SJCRH30 (cell line): ENCODE measurements around the gene DNAH10. TPM values are rescaled to one million over a fixed set of nuclear protein-coding genes. Genes with fewer than 3 reads are reported as not detected.

ENCODE experiments used
- DNase-seq, 2 experiments: peaks; one replicate each; pipeline ENCODE4 v3.0.0-alpha.2; 2015 to 2020
- H3K27ac ChIP-seq: fragments of 250-450 bp; sonication (Bioruptor Pico); 2 replicates; pipeline ENCODE4 v1.5.1; 2020; ENCODE audit warnings: mild to moderate bottlenecking, moderate library complexity
- H3K27me3 ChIP-seq: fragments of 250-450 bp; sonication (Bioruptor Pico); 2 replicates; pipeline ENCODE4 v1.5.1; 2020; ENCODE audit warnings: mild to moderate bottlenecking, moderate library complexity
- H3K36me3 ChIP-seq: fragments of 250-450 bp; sonication (Bioruptor Pico); 2 replicates; pipeline ENCODE4 v1.5.1; 2020; ENCODE audit warnings: mild to moderate bottlenecking, moderate library complexity
- H3K4me1 ChIP-seq: fragments of 250-450 bp; sonication (Bioruptor Pico); 2 replicates; pipeline ENCODE4 v1.5.1; 2020; ENCODE audit warnings: mild to moderate bottlenecking, moderate library complexity
- H3K4me3 ChIP-seq: fragments of 250-450 bp; sonication (Bioruptor Pico); 2 replicates; pipeline ENCODE4 v1.5.1; 2020; ENCODE audit warnings: mild to moderate bottlenecking, moderate library complexity
- H3K9me3 ChIP-seq: fragments of 250-450 bp; sonication (Bioruptor Pico); replicated peaks from 2 replicates; pipeline ENCODE4 v1.5.1; 2020; ENCODE audit warnings: mild to moderate bottlenecking, moderate library complexity
- total RNA-seq: library from RNA; depleted of rRNA; stranded (reverse); fragments of >200 nt; shearing (Covaris generic); gene quantifications from 2 replicates; pipeline ENCODE4 v1.2.3, GENCODE V29; 2014; rRNA removed

Gene DNAH10
- total RNA-seq, 1 experiment from 2014 or later = 5.6 TPM

DNA sequence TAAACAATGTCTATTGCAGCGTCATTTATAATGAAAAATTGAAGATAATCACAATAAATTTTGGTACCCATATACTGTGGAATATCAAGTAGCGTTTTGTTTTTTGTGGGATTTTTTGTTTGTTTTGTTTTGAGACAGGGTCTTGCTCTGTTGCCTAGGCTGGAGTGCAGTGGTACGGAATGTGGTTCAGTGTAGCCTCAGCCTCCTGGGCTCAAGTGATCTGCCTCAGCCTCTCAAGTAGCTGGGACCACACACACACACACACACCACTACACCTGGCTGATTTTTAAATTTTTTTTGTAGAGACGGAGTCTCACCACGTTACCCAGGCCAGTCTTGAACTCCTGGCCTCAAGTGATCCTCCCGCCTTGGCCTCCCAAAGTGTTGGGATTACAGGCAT is 217.5 kb downstream of the DNAH10 start:
- Histone ChIP-seq H3K4me1 (peaks cover 4% of the 10 kb centered on the region), H3K9me3 (no peaks in the 10 kb centered on the region), H3K27me3 (no peaks in the 10 kb centered on the region), H3K27ac (no peak overlapping the region), H3K4me3 (no peak overlapping the region), H3K36me3 (peaks cover 19% of the 10 kb centered on the region)
- DNase-seq = no peak

DNA sequence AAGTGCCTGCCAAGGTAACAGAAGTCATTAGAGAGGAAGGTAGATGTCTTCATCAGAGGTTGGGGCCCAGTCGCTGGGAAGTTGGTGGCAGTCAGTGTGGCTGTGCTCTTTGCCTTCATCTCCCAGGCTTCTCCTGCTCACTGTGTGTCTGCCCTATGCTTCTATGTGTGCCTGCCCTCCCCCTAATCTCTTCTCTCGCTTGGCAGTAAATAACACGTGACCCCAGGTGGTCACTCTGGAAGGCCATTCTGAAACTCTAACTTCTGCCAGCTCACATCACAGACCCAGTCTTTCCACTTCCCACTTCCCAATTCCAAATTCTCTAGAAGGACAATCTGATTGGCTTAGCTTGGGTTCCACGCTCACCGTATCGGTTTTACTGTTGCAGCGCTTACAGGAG is 220.2 kb downstream of the DNAH10 start:
- no peaks in the 10 kb centered on the region for H3K27me3 ChIP-seq
- H3K36me3 ChIP-seq = peaks cover 12% of the 10 kb centered on the region
- H3K4me1 ChIP-seq = peaks cover 5% of the 10 kb centered on the region; the same call in 1 of the 2 replicates
- no peak overlapping the region for H3K27ac ChIP-seq
- DNase-seq = no peak
- H3K9me3 ChIP-seq = no peaks in the 10 kb centered on the region
- no peak overlapping the region for H3K4me3 ChIP-seq

DNA sequence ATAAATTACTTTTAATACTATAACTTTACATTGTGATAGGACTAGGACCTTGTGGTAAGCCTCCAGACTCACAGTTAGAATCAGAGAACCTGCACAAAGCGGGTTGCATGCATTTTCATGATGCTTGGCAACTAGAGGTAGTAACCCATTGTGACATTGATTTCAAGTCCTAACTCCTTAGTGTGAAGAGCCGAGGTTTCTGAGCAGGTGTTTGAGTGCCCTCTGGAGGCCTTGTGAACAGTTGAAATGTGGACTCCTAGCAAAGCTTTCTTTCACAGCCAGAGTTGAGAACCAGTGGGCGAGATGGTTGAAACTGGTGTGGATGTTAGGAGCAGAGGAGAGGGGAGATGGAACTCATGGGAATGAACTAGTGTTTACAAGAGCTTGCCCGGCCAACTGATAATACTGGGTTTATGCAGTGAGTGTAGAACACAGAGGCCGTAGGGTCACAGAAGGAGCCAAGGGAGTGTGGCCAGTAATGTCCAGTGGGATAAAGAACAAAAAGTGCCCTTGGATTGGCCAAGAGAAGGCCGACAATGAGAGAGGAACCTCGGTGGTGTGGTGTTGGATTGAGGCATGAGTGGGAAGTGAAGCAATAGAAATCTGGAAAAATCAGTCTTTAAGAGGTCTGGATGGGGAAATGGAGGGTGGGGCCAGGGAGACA is 221.9 kb downstream of the DNAH10 start:
- Histone ChIP-seq H3K4me1 (peaks cover 5% of the 10 kb centered on the region; the same call in 1 of the 2 replicates), H3K27ac (no peak overlapping the region), H3K4me3 (no peak overlapping the region), H3K27me3 (no peaks in the 10 kb centered on the region), H3K9me3 (no peaks in the 10 kb centered on the region), H3K36me3 (peaks cover 22% of the 10 kb centered on the region)
- peak; percentile 42 to 78 for DNase-seq

DNA sequence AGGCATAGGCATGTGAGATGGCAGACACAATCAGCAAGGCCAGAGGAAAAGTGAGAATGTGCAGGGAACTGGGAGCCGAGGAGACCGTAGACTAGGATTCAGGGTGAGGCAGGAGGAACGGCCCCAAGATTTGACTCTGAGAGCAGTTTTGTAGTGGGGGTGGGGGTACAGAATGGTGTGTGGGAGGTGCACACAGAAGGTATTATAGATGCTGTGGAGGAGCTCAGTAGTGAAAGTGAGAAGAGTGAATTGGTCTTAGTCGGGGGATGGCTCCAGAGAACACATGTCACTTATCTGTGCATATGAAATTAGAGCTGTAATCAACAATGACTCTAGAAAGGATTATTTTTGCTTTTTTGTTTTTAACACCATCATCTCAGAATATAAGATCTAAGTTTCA is 222.8 kb downstream of the DNAH10 start:
- DNase-seq = no peak

More for the DNA sequence above, 222.8 kb downstream of the DNAH10 start:
- Histone ChIP-seq H3K27ac (no peak overlapping the region), H3K36me3 (peaks cover 28% of the 10 kb centered on the region), H3K27me3 (no peaks in the 10 kb centered on the region), H3K9me3 (no peaks in the 10 kb centered on the region), H3K4me1 (peaks cover 5% of the 10 kb centered on the region; the same call in 1 of the 2 replicates), H3K4me3 (no peak overlapping the region)

Other genes starting within 250 kb of the DNAH10 start
- gene RILPL1, start 228.6 kb upstream of the DNAH10 start, total RNA-seq = 6.8 and 8.5 TPM in 2 replicates
- gene TMED2, start 177.7 kb upstream of the DNAH10 start, total RNA-seq = 196 and 211 TPM in 2 replicates
- gene DDX55, start 160.2 kb upstream of the DNAH10 start, total RNA-seq = 29.8 and 40.9 TPM in 2 replicates
- gene EIF2B1, start 128.6 kb upstream of the DNAH10 start, total RNA-seq = 43.4 and 50.2 TPM in 2 replicates
- 32.7 and 38.2 TPM in 2 replicates for gene GTF2H3, start 128.5 kb upstream of the DNAH10 start, total RNA-seq
- gene TCTN2, start 91.2 kb upstream of the DNAH10 start, total RNA-seq = 9.4 and 10.0 TPM in 2 replicates
- gene ATP6V0A2, start 49.9 kb upstream of the DNAH10 start, total RNA-seq = 26.6 and 35.3 TPM in 2 replicates
- 7.6 and 7.7 TPM in 2 replicates for gene CCDC92, start 210.5 kb downstream of the DNAH10 start, total RNA-seq
- 102 TPM in 2 replicates for gene ZNF664, start 210.9 kb downstream of the DNAH10 start, total RNA-seq